ENCODE data around the gene DAB2IP.

DNA sequence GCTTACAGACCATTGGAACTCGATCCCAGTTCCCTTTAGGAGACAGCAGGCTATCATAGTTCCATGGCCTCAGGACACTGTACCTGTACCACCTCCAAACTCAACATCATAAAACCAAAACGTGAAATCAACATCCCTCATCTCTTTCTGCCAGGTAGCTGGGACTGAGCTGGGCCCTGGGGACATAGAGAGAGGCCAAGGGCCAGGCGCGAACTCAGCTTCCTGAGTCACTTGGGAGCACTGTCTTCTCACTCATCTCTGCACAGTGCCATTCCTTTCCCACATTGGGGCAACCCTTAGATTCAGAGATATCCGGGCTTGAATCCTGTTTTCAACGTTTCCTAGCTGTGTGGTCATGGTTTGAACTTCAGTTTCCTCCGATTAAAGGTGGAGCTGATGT is 12.2 kb downstream of the DAB2IP start:
- TF ChIP-seq, protein P1, sequence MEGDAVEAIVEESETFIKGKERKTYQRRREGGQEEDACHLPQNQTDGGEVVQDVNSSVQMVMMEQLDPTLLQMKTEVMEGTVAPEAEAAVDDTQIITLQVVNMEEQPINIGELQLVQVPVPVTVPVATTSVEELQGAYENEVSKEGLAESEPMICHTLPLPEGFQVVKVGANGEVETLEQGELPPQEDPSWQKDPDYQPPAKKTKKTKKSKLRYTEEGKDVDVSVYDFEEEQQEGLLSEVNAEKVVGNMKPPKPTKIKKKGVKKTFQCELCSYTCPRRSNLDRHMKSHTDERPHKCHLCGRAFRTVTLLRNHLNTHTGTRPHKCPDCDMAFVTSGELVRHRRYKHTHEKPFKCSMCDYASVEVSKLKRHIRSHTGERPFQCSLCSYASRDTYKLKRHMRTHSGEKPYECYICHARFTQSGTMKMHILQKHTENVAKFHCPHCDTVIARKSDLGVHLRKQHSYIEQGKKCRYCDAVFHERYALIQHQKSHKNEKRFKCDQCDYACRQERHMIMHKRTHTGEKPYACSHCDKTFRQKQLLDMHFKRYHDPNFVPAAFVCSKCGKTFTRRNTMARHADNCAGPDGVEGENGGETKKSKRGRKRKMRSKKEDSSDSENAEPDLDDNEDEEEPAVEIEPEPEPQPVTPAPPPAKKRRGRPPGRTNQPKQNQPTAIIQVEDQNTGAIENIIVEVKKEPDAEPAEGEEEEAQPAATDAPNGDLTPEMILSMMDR (IDR thresholded peaks at IDR 0.05) = no peak
- TF ChIP-seq, protein P2, sequence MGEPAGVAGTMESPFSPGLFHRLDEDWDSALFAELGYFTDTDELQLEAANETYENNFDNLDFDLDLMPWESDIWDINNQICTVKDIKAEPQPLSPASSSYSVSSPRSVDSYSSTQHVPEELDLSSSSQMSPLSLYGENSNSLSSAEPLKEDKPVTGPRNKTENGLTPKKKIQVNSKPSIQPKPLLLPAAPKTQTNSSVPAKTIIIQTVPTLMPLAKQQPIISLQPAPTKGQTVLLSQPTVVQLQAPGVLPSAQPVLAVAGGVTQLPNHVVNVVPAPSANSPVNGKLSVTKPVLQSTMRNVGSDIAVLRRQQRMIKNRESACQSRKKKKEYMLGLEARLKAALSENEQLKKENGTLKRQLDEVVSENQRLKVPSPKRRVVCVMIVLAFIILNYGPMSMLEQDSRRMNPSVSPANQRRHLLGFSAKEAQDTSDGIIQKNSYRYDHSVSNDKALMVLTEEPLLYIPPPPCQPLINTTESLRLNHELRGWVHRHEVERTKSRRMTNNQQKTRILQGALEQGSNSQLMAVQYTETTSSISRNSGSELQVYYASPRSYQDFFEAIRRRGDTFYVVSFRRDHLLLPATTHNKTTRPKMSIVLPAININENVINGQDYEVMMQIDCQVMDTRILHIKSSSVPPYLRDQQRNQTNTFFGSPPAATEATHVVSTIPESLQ (CRISPR knock-in tag; IDR thresholded peaks at IDR 0.05) = no peak
- TF ChIP-seq, protein P3, sequence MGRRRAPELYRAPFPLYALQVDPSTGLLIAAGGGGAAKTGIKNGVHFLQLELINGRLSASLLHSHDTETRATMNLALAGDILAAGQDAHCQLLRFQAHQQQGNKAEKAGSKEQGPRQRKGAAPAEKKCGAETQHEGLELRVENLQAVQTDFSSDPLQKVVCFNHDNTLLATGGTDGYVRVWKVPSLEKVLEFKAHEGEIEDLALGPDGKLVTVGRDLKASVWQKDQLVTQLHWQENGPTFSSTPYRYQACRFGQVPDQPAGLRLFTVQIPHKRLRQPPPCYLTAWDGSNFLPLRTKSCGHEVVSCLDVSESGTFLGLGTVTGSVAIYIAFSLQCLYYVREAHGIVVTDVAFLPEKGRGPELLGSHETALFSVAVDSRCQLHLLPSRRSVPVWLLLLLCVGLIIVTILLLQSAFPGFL (CRISPR knock-in tag; IDR thresholded peaks at IDR 0.05; ENCODE audit: borderline replicate concordance) = no peak
- no peak for TF ChIP-seq NFE2L1 (CRISPR knock-in tag; IDR thresholded peaks at IDR 0.05)
- no peak for TF ChIP-seq FOXJ3 (CRISPR knock-in tag; IDR thresholded peaks at IDR 0.05; ENCODE audit: borderline replicate concordance)
- TF ChIP-seq, protein P4, sequence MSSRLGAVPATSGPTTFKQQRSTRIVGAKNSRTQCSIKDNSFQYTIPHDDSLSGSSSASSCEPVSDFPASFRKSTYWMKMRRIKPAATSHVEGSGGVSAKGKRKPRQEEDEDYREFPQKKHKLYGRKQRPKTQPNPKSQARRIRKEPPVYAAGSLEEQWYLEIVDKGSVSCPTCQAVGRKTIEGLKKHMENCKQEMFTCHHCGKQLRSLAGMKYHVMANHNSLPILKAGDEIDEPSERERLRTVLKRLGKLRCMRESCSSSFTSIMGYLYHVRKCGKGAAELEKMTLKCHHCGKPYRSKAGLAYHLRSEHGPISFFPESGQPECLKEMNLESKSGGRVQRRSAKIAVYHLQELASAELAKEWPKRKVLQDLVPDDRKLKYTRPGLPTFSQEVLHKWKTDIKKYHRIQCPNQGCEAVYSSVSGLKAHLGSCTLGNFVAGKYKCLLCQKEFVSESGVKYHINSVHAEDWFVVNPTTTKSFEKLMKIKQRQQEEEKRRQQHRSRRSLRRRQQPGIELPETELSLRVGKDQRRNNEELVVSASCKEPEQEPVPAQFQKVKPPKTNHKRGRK (CRISPR knock-in tag; IDR thresholded peaks at IDR 0.05; ENCODE audit: borderline replicate concordance) = no peak
- no peak for TF ChIP-seq ZNF263 (CRISPR knock-in tag; IDR thresholded peaks at IDR 0.05; ENCODE audit: low read depth)
